A549 (cell line): Measurements from ENCODE around the gene OXTR. TPM values are rescaled to one million over a fixed set of nuclear protein-coding genes. Genes with fewer than 3 reads are reported as not detected.

Source experiments
- ATAC-seq, 2 experiments: fragments of 200-7000 bp in 1 of 2; fragments of >200 bp in 1 of 2; cut with Nextera tagmentation in 1 of 2; cut with Tn5 transposase in 1 of 2; 3 replicates each; pipeline versions ENCODE4 v1.8.0 to v1.9.1; 2018 to 2020; ENCODE audit warnings: mild to moderate bottlenecking in 1 of 2, moderate library complexity in 1 of 2
- CTCF ChIA-PET: fragments of 300-600 bp; sonication (Branson Sonifier 250); formaldehyde crosslinking; extraction: SDS; loops from one replicate; lab custom pipeline; 2021; ENCODE audit warnings: antibody characterized with exemption, inconsistent platforms; lab: Yijun Ruan, JAX
- POLR2A ChIA-PET: fragments of 350-600 bp; formaldehyde crosslinking; extraction: SDS; loops from one replicate; lab custom pipeline; 2021; ENCODE audit warnings: antibody characterized with exemption, inconsistent platforms; lab: Yijun Ruan, JAX
- DNase-seq, 2 experiments: peaks; one replicate each; pipeline versions ENCODE4 v3.0.0 to v3.0.0-alpha.2; 2011 to 2016; ENCODE audit warnings: low read depth in 1 of 2, low spot score in 1 of 2
- FAIRE-seq: peaks from 2 replicates; lab custom pipeline; 2011; peaks lifted over from hg19 to GRCh38; lab: Jason Lieb, UNC
- H3K27ac ChIP-seq, 2 experiments: fragments of >200 bp; sonication (Bioruptor Twin); formaldehyde crosslinking; 3 replicates each; pipeline ENCODE4 v1.5.1; 2016 to 2017
- H3K4me1 ChIP-seq: fragments of >200 bp; sonication (Bioruptor Twin); formaldehyde crosslinking; 3 replicates; pipeline ENCODE4 v1.6.1; 2016
- H3K4me2 ChIP-seq: fragments of >200 bp; sonication (Bioruptor Twin); formaldehyde crosslinking; 3 replicates; pipeline ENCODE4 v1.6.1; 2016
- H3K4me3 ChIP-seq: fragments of >200 bp; sonication (Bioruptor Twin); formaldehyde crosslinking; 3 replicates; pipeline ENCODE4 v1.5.1; 2016
- H3K9me3 ChIP-seq: fragments of >200 bp; sonication (Bioruptor Twin); formaldehyde crosslinking; 3 replicates; pipeline ENCODE4 v1.6.1; 2016
- BHLHE40 ChIP-seq: IDR thresholded peaks from 2 replicates; pipeline ENCODE4 v1.6.1; 2012; ENCODE audit warnings: low read depth, low read length, inconsistent platforms
- CBX2 ChIP-seq: fragments of 200-600 bp; sonication (generic); IDR thresholded peaks from 2 replicates; pipeline ENCODE4 v1.6.1; 2016; ENCODE audit warnings: low read depth, mild to moderate bottlenecking, borderline replicate concordance
- CEBPB ChIP-seq, 2 experiments: fragments of >200 bp in 1 of 2; sonication (Bioruptor Twin) in 1 of 2; formaldehyde crosslinking in 1 of 2; IDR thresholded peaks; 2 replicates each; pipeline ENCODE4 v1.6.1; 2012 to 2016
- CHD2 ChIP-seq: fragments of 150-350 bp; IDR thresholded peaks from 2 replicates; pipeline ENCODE4 v1.6.1; 2014; ENCODE audit warnings: low read length; ENCODE audit not compliant: partially characterized antibody
- EHMT2 ChIP-seq: fragments of 200-600 bp; sonication (generic); IDR thresholded peaks from 2 replicates; pipeline ENCODE4 v1.6.1; 2016; ENCODE audit warnings: antibody characterized with exemption, low read depth, mild to moderate bottlenecking, moderate library complexity
- EP300 ChIP-seq, 2 experiments: fragments of >200 bp; sonication (Bioruptor Twin); formaldehyde crosslinking; IDR thresholded peaks; 2 replicates in 1 of 2; 3 replicates in 1 of 2; pipeline ENCODE4 v1.6.1; 2016 to 2017
- FOSB ChIP-seq: fragments of 250-450 bp; sonication (Bioruptor Pico); IDR thresholded peaks from 2 replicates; pipeline ENCODE4 v1.5.0; 2020; ENCODE audit warnings: mild to moderate bottlenecking, moderate library complexity
- FOSL2 ChIP-seq, 2 experiments: fragments of 450-650 bp in 1 of 2; fragments of >200 bp in 1 of 2; sonication (Bioruptor Twin) in 1 of 2; formaldehyde crosslinking; IDR thresholded peaks; 2 replicates each; pipeline versions ENCODE4 v1.5.0 to v1.6.1; 2016 to 2020; ENCODE audit warnings: mild to moderate bottlenecking in 1 of 2, moderate library complexity in 1 of 2
- GATA3 ChIP-seq: IDR thresholded peaks from 2 replicates; pipeline ENCODE4 v1.6.1; 2012; ENCODE audit warnings: borderline replicate concordance
- HOXA7 ChIP-seq: fragments of 250-450 bp; sonication (Bioruptor Pico); IDR thresholded peaks from 2 replicates; pipeline ENCODE4 v1.5.0; 2020; ENCODE audit warnings: mild to moderate bottlenecking, moderate library complexity
- JUN ChIP-seq, 2 experiments: fragments of >200 bp; sonication (Bioruptor Twin); formaldehyde crosslinking; IDR thresholded peaks; 2 replicates in 1 of 2; 3 replicates in 1 of 2; pipeline ENCODE4 v1.6.1; 2016 to 2017
- JUNB ChIP-seq: fragments of >200 bp; sonication (Bioruptor Twin); formaldehyde crosslinking; IDR thresholded peaks from 2 replicates; pipeline ENCODE4 v1.6.1; 2016
- KDM1A ChIP-seq: fragments of 200-600 bp; sonication (generic); IDR thresholded peaks from 2 replicates; pipeline ENCODE4 v1.6.1; 2016; ENCODE audit warnings: low read depth, mild to moderate bottlenecking
- MYC ChIP-seq: IDR thresholded peaks from 2 replicates; pipeline ENCODE4 v1.6.1; 2012; ENCODE audit warnings: mild to moderate bottlenecking, inconsistent platforms, low read length, improper control_type of control experiment, borderline replicate concordance
- NFE2L2 ChIP-seq: fragments of 150-350 bp; conservative IDR thresholded peaks from 2 replicates; pipeline ENCODE4 v1.6.1; 2014; ENCODE audit warnings: low read length
- POLR2AphosphoS2 ChIP-seq: conservative IDR thresholded peaks from 2 replicates; pipeline ENCODE4 v1.6.1; 2012; ENCODE audit warnings: low read length, improper control_type of control experiment, inconsistent platforms
- RAD21 ChIP-seq, 2 experiments: fragments of >200 bp in 1 of 2; sonication (Bioruptor Twin) in 1 of 2; formaldehyde crosslinking in 1 of 2; IDR thresholded peaks in 1 of 2; conservative IDR thresholded peaks in 1 of 2; 2 replicates in 1 of 2; 3 replicates in 1 of 2; pipeline ENCODE4 v1.6.1; 2012 to 2018; ENCODE audit warnings: inconsistent platforms in 1 of 2
- RARB ChIP-seq: fragments of 250-450 bp; sonication (Bioruptor Pico); IDR thresholded peaks from 2 replicates; pipeline ENCODE4 v1.8.0; 2021; ENCODE audit warnings: mild to moderate bottlenecking, moderate library complexity
- RCOR1 ChIP-seq: fragments of 150-350 bp; IDR thresholded peaks from 2 replicates; pipeline ENCODE4 v1.6.1; 2014; ENCODE audit warnings: antibody characterized with exemption, low read length, low read depth
- RFX5 ChIP-seq: fragments of 450-650 bp; IDR thresholded peaks from 2 replicates; pipeline ENCODE4 v1.7.1; 2014; ENCODE audit warnings: antibody characterized with exemption, mild to moderate bottlenecking, moderate library complexity
- TFCP2L1 ChIP-seq: fragments of 250-450 bp; sonication (Bioruptor Pico); IDR thresholded peaks from 2 replicates; pipeline ENCODE4 v1.5.0; 2021; ENCODE audit warnings: mild to moderate bottlenecking
- TP53 ChIP-seq: fragments of 250-450 bp; sonication (Bioruptor Pico); IDR thresholded peaks from 2 replicates; pipeline ENCODE4 v1.5.0; 2021; ENCODE audit warnings: mild to moderate bottlenecking, moderate library complexity
- ZC3H11A ChIP-seq: fragments of 450-650 bp; IDR thresholded peaks from 2 replicates; pipeline ENCODE4 v1.6.1; 2014; ENCODE audit warnings: antibody characterized with exemption, mild to moderate bottlenecking
- ZFP36 ChIP-seq: fragments of 450-650 bp; IDR thresholded peaks from 2 replicates; pipeline ENCODE4 v1.6.1; 2014; ENCODE audit warnings: borderline replicate concordance; ENCODE audit not compliant: partially characterized antibody
- WGBS: methylation state at CpG from one replicate; pipeline ENCODE4 v1.1.6; 2017; ENCODE audit errors: missing lambda C conversion rate; 5-methylcytosine and 5-hydroxymethylcytosine counted together
- polyA plus RNA-seq, 4 experiments: library from polyadenylated mRNA; depleted of rRNA in 3 of 4; stranded (reverse); fragments of >200 nt; fragmentation: RNase III in 1 of 4; extraction: RNeasy Plus Mini Kit Qiagen cat#74134 plus additional on column Dnase treatment in 1 of 4; gene quantifications; 2 replicates in 3 of 4; 3 replicates in 1 of 4; pipeline ENCODE4 v1.2.3, GENCODE V29; 2011 to 2017
- TF ChIP-seq, protein P1 (sequence below): IDR thresholded peaks from 2 replicates; pipeline ENCODE4 v1.6.1; 2012
- TF ChIP-seq, protein P2 (sequence below): fragments of >200 bp; sonication (Bioruptor Twin); formaldehyde crosslinking; IDR thresholded peaks from 3 replicates; pipeline ENCODE4 v1.5.1; 2016
- TF ChIP-seq, protein P3 (sequence below): fragments of >200 bp; sonication (Bioruptor Twin); formaldehyde crosslinking; IDR thresholded peaks from 3 replicates; pipeline ENCODE4 v1.6.1; 2016
- TF ChIP-seq, protein P4 (sequence below): fragments of 450-650 bp; IDR thresholded peaks from 2 replicates; pipeline ENCODE4 v1.6.1; 2014; ENCODE audit warnings: antibody characterized with exemption
- TF ChIP-seq, protein P5 (sequence below): fragments of 150-350 bp; IDR thresholded peaks from 2 replicates; pipeline ENCODE4 v1.6.1; 2014; ENCODE audit warnings: low read depth, mild to moderate bottlenecking, low read length

Gene OXTR
- polyA plus RNA-seq, 2 of the 4 experiments (the other 2 are of a cell fraction): 2.1 to 2.4 TPM

DNA sequence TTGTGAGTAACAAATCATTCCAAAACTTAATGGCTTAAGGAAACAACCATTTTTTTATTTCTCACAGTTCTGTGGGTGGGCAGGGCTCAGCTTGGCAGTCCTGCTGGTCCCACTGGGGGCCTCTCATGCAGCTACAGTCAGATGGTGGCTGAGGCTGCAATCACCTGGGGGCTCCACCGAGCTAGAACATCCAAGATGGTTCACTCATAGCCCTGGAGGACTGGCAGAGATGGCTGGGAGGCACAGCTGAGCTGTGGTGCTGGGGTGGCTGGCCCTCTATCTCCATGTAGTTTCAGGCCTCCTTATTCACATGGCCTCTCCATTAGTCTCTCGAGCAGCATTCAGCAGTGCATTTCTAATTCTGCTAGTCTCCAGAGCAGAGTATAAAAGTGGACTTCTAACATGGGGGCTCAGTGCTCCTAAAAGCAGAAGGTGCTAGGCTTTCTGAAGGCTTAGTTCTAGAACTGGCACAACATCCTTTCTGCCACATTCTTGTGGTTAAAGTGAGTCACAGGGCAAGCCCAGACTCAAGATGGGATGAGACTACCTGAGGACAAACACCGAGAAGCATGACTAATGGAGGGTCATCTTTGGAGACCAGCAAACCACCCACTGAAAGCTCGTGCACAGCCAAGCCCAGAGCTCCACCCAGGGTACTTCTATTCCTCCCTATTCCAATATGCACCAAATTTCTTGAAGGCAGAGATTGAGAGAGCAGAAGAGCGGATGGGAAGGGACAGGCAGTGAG lies 29.5 kb downstream of the OXTR start:
- DNase-seq (peak; percentile 86 to 91), FAIRE-seq (peak; percentile 83), ATAC-seq (peak; percentile 73 to 79)
- peaks cover 50% of the 10 kb centered on the region for H3K4me1 ChIP-seq
- CTCF ChIA-PET: interaction anchor here (0.6 to 5.2 kb wide), 12 partner anchors 11 to 76 kb away, joined by 3 to 48 read pairs (median 4); partner anchors contain the start of gene OXTR
- H3K27ac ChIP-seq: peak overlapping the region; percentile 80 to 82
- POLR2A ChIA-PET: interaction anchor here (0.6 to 1.1 kb wide), 4 partner anchors 26 to 296 kb away, joined by 3 to 4 read pairs (median 3); no protein-coding TSS in a partner anchor
- peak overlapping the region; percentile 91 for H3K4me2 ChIP-seq
- no peak overlapping the region for H3K4me3 ChIP-seq
- no peak for TF ChIP-seq BHLHE40
- TF ChIP-seq, protein P1, sequence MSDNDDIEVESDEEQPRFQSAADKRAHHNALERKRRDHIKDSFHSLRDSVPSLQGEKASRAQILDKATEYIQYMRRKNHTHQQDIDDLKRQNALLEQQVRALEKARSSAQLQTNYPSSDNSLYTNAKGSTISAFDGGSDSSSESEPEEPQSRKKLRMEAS: peak; percentile 66
- TF ChIP-seq JUNB: peak; percentile 84
- no peak for TF ChIP-seq FOSB (CRISPR knock-in tag)
- peak; percentile 32 to 41; a peak in 2 of 5 replicates for TF ChIP-seq EP300 (IDR thresholded peaks at IDR 0.05)
- TF ChIP-seq GATA3: peak; percentile 69; the same call in 1 of the 2 replicates
- TF ChIP-seq RFX5: no peak
- no peak for TF ChIP-seq POLR2AphosphoS2
- no peak for TF ChIP-seq NFE2L2
- TF ChIP-seq, protein P2, sequence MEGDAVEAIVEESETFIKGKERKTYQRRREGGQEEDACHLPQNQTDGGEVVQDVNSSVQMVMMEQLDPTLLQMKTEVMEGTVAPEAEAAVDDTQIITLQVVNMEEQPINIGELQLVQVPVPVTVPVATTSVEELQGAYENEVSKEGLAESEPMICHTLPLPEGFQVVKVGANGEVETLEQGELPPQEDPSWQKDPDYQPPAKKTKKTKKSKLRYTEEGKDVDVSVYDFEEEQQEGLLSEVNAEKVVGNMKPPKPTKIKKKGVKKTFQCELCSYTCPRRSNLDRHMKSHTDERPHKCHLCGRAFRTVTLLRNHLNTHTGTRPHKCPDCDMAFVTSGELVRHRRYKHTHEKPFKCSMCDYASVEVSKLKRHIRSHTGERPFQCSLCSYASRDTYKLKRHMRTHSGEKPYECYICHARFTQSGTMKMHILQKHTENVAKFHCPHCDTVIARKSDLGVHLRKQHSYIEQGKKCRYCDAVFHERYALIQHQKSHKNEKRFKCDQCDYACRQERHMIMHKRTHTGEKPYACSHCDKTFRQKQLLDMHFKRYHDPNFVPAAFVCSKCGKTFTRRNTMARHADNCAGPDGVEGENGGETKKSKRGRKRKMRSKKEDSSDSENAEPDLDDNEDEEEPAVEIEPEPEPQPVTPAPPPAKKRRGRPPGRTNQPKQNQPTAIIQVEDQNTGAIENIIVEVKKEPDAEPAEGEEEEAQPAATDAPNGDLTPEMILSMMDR: no peak
- TF ChIP-seq, protein P3, sequence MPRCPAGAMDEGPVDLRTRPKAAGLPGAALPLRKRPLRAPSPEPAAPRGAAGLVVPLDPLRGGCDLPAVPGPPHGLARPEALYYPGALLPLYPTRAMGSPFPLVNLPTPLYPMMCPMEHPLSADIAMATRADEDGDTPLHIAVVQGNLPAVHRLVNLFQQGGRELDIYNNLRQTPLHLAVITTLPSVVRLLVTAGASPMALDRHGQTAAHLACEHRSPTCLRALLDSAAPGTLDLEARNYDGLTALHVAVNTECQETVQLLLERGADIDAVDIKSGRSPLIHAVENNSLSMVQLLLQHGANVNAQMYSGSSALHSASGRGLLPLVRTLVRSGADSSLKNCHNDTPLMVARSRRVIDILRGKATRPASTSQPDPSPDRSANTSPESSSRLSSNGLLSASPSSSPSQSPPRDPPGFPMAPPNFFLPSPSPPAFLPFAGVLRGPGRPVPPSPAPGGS: no peak
- TF ChIP-seq, protein P4, sequence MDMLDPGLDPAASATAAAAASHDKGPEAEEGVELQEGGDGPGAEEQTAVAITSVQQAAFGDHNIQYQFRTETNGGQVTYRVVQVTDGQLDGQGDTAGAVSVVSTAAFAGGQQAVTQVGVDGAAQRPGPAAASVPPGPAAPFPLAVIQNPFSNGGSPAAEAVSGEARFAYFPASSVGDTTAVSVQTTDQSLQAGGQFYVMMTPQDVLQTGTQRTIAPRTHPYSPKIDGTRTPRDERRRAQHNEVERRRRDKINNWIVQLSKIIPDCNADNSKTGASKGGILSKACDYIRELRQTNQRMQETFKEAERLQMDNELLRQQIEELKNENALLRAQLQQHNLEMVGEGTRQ: 0 out of 2 replicates have a peak, but pooled peaks have one; percentile 42
- TF ChIP-seq FOSL2 (IDR thresholded peaks at IDR 0.05): peak; percentile 88
- TF ChIP-seq FOSL2 (CRISPR knock-in tag; IDR thresholded peaks at IDR 0.05): peak; percentile 85
- TF ChIP-seq JUN (IDR thresholded peaks at IDR 0.05): peak in 1 of 2 experiments; percentile 67; a peak in 3 of 5 replicates
- TF ChIP-seq RAD21 (conservative IDR thresholded peaks at IDR 0.05 in 1 of 2, IDR thresholded peaks at IDR 0.05 in 1 of 2): no peak; a peak in 1 of 5 replicates
- no peak for TF ChIP-seq TP53 (CRISPR knock-in tag)
- TF ChIP-seq RARB (CRISPR knock-in tag): no peak
- TF ChIP-seq CEBPB (IDR thresholded peaks at IDR 0.05): no peak
- TF ChIP-seq, all 56 proteins: peak for 7
- WGBS: 22% methylated on average over 5 of the region's 5 CpGs
- no peaks in the 10 kb centered on the region for H3K9me3 ChIP-seq

DNA sequence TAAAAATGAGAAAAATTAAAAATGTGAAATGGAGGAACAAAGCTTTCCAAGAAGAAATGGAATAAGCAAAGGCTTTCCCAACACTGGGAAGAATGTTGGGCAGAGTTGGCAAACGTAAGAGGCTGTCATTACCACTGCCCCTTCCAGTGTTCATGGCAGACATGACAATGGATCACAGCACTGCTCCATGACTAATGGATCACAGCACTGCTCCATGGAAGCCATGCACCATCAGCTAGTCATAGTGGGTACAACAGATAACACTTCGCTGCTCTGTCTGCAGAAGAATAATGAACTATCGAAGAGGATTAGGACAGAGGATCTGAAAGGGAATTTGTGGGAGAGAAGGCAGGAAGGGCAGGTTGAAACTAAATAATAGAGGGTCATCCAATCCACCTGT lies 30.8 kb downstream of the OXTR start:
- TF ChIP-seq TFCP2L1 (CRISPR knock-in tag) (no peak), POLR2AphosphoS2 (no peak), EHMT2 (no peak), CHD2 (no peak), KDM1A (no peak), ZFP36 (no peak), RCOR1 (no peak), ZC3H11A (no peak), MYC (no peak), RFX5 (no peak), HOXA7 (CRISPR knock-in tag) (no peak), BHLHE40 (no peak), CBX2 (no peak), RARB (CRISPR knock-in tag) (no peak), FOSL2 (IDR thresholded peaks at IDR 0.05) (no peak), FOSL2 (CRISPR knock-in tag; IDR thresholded peaks at IDR 0.05) (no peak), CEBPB (IDR thresholded peaks at IDR 0.05) (no peak)
- TF ChIP-seq, protein P5, sequence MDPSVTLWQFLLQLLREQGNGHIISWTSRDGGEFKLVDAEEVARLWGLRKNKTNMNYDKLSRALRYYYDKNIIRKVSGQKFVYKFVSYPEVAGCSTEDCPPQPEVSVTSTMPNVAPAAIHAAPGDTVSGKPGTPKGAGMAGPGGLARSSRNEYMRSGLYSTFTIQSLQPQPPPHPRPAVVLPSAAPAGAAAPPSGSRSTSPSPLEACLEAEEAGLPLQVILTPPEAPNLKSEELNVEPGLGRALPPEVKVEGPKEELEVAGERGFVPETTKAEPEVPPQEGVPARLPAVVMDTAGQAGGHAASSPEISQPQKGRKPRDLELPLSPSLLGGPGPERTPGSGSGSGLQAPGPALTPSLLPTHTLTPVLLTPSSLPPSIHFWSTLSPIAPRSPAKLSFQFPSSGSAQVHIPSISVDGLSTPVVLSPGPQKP: no peak
- WGBS: 65% methylated on average over 3 of the region's 3 CpGs
- DNase-seq (no peak), ATAC-seq (no peak), FAIRE-seq (no peak)
- H3K27ac ChIP-seq: peak overlapping the region; percentile 80 to 82; a peak in 4 of 6 replicates
- H3K9me3 ChIP-seq: no peaks in the 10 kb centered on the region
- ChIA-PET POLR2A (no interaction called here), CTCF (interaction anchor here (0.7 to 5.2 kb wide), 6 partner anchors 9 to 75 kb away, joined by 3 to 48 read pairs (median 4); partner anchors contain the start of gene OXTR)
- peaks cover 44% of the 10 kb centered on the region for H3K4me1 ChIP-seq
- H3K4me3 ChIP-seq: no peak overlapping the region
- H3K4me2 ChIP-seq: no peak overlapping the region
